Tibial nerve (tissue), 4 donors: Measurements from ENCODE around the gene TMEM156. TPM values are rescaled to one million over a fixed set of nuclear protein-coding genes. Genes with fewer than 3 reads are reported as not detected.

ENCODE experiments used
- DNase-seq, 2 donors: peaks; one replicate each; pipeline ENCODE4 v3.0.0-alpha.2; 2019; ENCODE audit warnings: low spot score in 2 of 2
- H3K27ac ChIP-seq, 4 donors: fragments of 200-600 bp; sonication (generic) in 3 of 4; one replicate each; pipeline ENCODE4 v1.5.1; 2017 to 2019; ENCODE audit warnings: mild to moderate bottlenecking in 1 of 4
- H3K27me3 ChIP-seq, 2 donors: fragments of 200-600 bp; sonication (generic) in 1 of 2; one replicate each; pipeline versions ENCODE4 v1.5.1 to v1.6.0; 2017 to 2019
- H3K36me3 ChIP-seq, 3 donors: fragments of 200-600 bp; sonication (generic); one replicate each; pipeline ENCODE4 v1.5.1; 2018 to 2019
- H3K4me1 ChIP-seq, 4 donors: fragments of 200-600 bp; sonication (generic) in 3 of 4; one replicate each; pipeline ENCODE4 v1.5.1; 2017 to 2019
- H3K4me3 ChIP-seq, 4 donors: fragments of 200-600 bp; sonication (generic) in 3 of 4; one replicate each; pipeline ENCODE4 v1.5.1; 2017 to 2019; ENCODE audit warnings: mild to moderate bottlenecking in 1 of 4, moderate library complexity in 1 of 4
- H3K9me3 ChIP-seq, 4 donors: fragments of 200-600 bp; sonication (generic) in 3 of 4; one replicate each; pipeline ENCODE4 v1.5.1; 2017 to 2019
- CTCF ChIP-seq, 5 experiments: fragments of 200-600 bp in 3 of 5; fragments of 450-650 bp in 2 of 5; sonication (generic) in 3 of 5; IDR thresholded peaks; one replicate each; pipeline ENCODE4 v1.5.1; 2016 to 2019; ENCODE audit warnings: antibody characterized with exemption in 5 of 5, mild to moderate bottlenecking in 3 of 5, moderate library complexity in 2 of 5
- EP300 ChIP-seq, 2 donors: sonication (generic); formaldehyde crosslinking; IDR thresholded peaks; one replicate each; pipeline ENCODE4 v1.6.1; 2017; ENCODE audit warnings: antibody characterized with exemption in 2 of 2, mild to moderate bottlenecking in 1 of 2
- POLR2A ChIP-seq, 2 donors: fragments of 450-650 bp; IDR thresholded peaks; one replicate each; pipeline ENCODE4 v1.6.1; 2017; ENCODE audit warnings: antibody characterized with exemption in 2 of 2, mild to moderate bottlenecking in 2 of 2, moderate library complexity in 2 of 2
- WGBS, 2 donors: methylation state at CpG; one replicate each; pipeline ENCODE4 v1.1.5; 2018; 5-methylcytosine and 5-hydroxymethylcytosine counted together
- total RNA-seq, 4 donors: library from RNA; depleted of rRNA; stranded (reverse); fragments of >200 nt; gene quantifications; one replicate each; pipeline ENCODE4 v1.1.0, GENCODE V29; 2016

The TMEM156 gene
- total RNA-seq, 4 donors from 2014 or later = 0.66 to 8.6 TPM; not detected in 2

DNA sequence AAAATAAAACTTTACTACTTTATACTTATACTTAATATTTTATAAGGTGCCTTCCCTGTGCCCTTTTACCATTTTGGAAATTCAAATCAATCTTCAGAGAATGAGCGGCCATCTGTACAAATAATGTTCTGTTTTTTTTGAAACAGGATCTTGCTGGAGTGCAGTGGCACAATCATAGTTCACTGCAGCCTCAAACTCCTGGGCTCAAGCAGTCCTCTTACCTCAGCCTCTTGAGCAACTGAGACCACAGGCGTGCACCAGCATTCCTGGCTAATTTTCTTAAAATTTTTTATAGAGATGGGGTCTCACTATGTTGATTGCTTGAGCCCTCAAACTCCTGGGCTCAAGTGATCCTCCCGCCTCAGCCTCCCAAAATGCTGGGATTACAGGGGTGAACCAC, 111.1 kb downstream of the TMEM156 start:
- no peak overlapping the region for H3K4me3 ChIP-seq
- whole genome bisulfite sequencing, 2 donors = 80 to 87% methylated on average over 3 of the region's 3 CpGs
- no peaks in the 10 kb centered on the region for H3K27me3 ChIP-seq
- H3K9me3 ChIP-seq = no peaks in the 10 kb centered on the region
- no peak for DNase-seq
- peaks cover 0 to 82% (median 9%) of the 10 kb centered on the region in 3 donors for H3K36me3 ChIP-seq
- no peak overlapping the region for H3K27ac ChIP-seq
- TF ChIP-seq EP300 (IDR thresholded peaks at IDR 0.05) (no peak), POLR2A (IDR thresholded peaks at IDR 0.05) (no peak), CTCF (IDR thresholded peaks at IDR 0.05) (no peak)
- peaks cover 0 to 20% (median 0%) of the 10 kb centered on the region in 4 donors for H3K4me1 ChIP-seq

DNA sequence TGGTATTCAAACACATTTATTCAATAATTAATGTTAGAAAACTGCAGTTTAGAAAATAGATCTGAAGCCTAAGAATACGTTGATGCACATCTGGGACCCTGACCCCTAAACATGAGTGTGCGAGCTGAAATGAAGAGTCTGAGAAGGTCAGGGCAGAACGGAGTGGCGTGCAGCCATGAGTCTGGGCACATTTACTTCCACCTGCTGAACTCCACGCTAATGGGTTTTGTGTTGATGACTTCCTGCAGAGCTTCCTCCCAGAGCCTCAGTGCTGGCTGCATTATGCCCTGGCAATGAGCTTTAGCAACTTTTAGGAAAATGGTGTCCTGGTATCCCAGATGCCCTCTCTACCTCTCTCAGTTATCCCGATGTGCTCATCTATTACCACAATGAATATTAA, 111.5 kb downstream of the TMEM156 start:
- 72 to 79% methylated on average over 6 of the region's 6 CpGs for WGBS, 2 donors
- Histone ChIP-seq H3K4me1 (peaks cover 0 to 16% (median 0%) of the 10 kb centered on the region in 4 donors), H3K4me3 (no peak overlapping the region), H3K27ac (no peak overlapping the region), H3K9me3 (no peaks in the 10 kb centered on the region), H3K27me3 (no peaks in the 10 kb centered on the region), H3K36me3 (peaks cover 0 to 82% (median 13%) of the 10 kb centered on the region in 3 donors)
- no peak for DNase-seq
- TF ChIP-seq CTCF (IDR thresholded peaks at IDR 0.05) (no peak), POLR2A (IDR thresholded peaks at IDR 0.05) (no peak), EP300 (IDR thresholded peaks at IDR 0.05) (no peak)

GRCh38 chr4:38920186-38920585, 112.0 kb downstream of the TMEM156 start:
- Histone ChIP-seq H3K36me3 (peaks cover 3 to 86% (median 14%) of the 10 kb centered on the region in 3 donors), H3K27me3 (no peaks in the 10 kb centered on the region), H3K27ac (no peak overlapping the region), H3K4me3 (no peak overlapping the region), H3K4me1 (peaks cover 0 to 16% (median 0%) of the 10 kb centered on the region in 4 donors), H3K9me3 (no peaks in the 10 kb centered on the region)
- no peak for TF ChIP-seq EP300 (IDR thresholded peaks at IDR 0.05)
- TF ChIP-seq POLR2A (IDR thresholded peaks at IDR 0.05) = no peak
- TF ChIP-seq CTCF (IDR thresholded peaks at IDR 0.05) = no peak
- no peak for DNase-seq
- WGBS, 2 donors = 67 to 83% methylated on average over 2 of the region's 2 CpGs

GRCh38 chr4:38919494-38919893, 112.7 kb downstream of the TMEM156 start:
- 94 to 95% methylated on average over 3 of the region's 3 CpGs for WGBS, 2 donors
- Histone ChIP-seq H3K27me3 (no peaks in the 10 kb centered on the region), H3K36me3 (peaks cover 4 to 86% (median 14%) of the 10 kb centered on the region in 3 donors), H3K9me3 (no peaks in the 10 kb centered on the region), H3K4me1 (peaks cover 0 to 12% (median 0%) of the 10 kb centered on the region in 4 donors), H3K4me3 (no peak overlapping the region), H3K27ac (no peak overlapping the region)
- no peak for DNase-seq
- TF ChIP-seq POLR2A (IDR thresholded peaks at IDR 0.05) = no peak
- TF ChIP-seq CTCF (IDR thresholded peaks at IDR 0.05) = no peak
- no peak for TF ChIP-seq EP300 (IDR thresholded peaks at IDR 0.05)

DNA sequence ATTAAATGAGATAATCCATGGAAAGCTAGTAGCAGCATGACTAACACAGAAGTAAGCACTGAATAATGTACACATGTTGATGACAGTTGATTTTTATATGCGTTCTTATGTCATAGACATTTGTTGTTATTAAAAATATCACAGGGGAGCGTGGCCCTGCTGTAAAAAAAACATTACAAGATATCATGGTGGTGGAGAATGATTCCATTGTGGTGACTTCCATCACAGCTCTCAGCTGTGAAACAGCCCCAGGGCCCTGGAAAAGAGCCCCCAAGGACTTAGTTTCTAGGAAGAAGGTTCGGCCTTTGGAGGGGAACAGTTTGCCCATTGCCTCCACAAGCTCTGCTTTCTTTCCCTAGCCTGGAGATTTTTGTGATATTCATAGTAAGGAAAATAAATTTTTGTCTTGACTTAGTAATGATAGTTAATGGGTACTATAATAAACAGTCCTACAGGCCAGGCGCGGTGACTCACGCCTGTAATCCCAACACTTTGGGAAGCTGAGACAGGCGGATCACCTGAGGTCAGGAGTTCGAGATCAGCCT, 114.7 kb downstream of the TMEM156 start:
- Histone ChIP-seq H3K9me3 (no peaks in the 10 kb centered on the region), H3K27ac (no peak overlapping the region), H3K4me3 (no peak overlapping the region), H3K36me3 (peaks cover 4 to 98% (median 11%) of the 10 kb centered on the region in 3 donors), H3K27me3 (no peaks in the 10 kb centered on the region), H3K4me1 (no peaks in the 10 kb centered on the region)
- DNase-seq = no peak
- 89 to 91% methylated on average over 8 of the region's 8 CpGs for WGBS, 2 donors
- TF ChIP-seq POLR2A (IDR thresholded peaks at IDR 0.05) (no peak), EP300 (IDR thresholded peaks at IDR 0.05) (no peak), CTCF (IDR thresholded peaks at IDR 0.05) (no peak)

Other genes starting within 250 kb of the TMEM156 start
- under 1 TPM in 2 of 4 donors, not detected in 2; under 0.01 to 0.22 TPM for gene TLR10, start 249.4 kb downstream of the TMEM156 start, total RNA-seq
- gene TLR1, start 227.6 kb downstream of the TMEM156 start, total RNA-seq = 10 to 100 TPM; 15.7 to 29.7 (median 22.8) TPM
- 1 to 10 TPM; 4.2 to 8.6 (median 5.2) TPM for gene TLR6, start 175.6 kb downstream of the TMEM156 start, total RNA-seq
- gene FAM114A1, start 164.6 kb downstream of the TMEM156 start, total RNA-seq = 100 to 1,000 TPM in 2 of 4 donors, 10 to 100 TPM in 2; 70.4 to 111 (median 98.2) TPM
- gene KLHL5, start 29.8 kb upstream of the TMEM156 start, total RNA-seq = 10 to 100 TPM; 18.8 to 34.5 (median 27.5) TPM
- 10 to 100 TPM; 71.1 to 93.1 (median 80.8) TPM for gene WDR19, start 150.1 kb upstream of the TMEM156 start, total RNA-seq